Measurements from ENCODE around the gene LIN28B.

LIN28B gene

DNA sequence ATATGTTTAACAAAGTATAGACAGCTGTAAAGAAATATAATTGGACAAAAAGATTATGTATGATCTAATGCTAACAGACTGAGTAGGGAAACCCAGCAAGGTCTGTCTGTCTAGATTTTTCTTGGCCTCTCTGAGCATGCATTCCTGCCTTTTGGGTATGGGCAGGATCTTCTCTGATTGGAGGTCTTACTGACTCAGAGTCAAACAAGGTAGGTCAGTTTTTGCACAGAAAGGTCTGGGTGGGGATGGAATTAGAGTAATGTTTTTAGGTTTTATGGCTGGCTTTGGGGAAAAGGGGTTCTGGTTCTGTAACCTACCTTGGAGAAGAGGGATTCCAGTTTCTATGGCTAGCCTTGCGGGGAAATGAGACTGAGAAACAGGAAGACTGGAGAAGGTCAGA, 65.5 kb downstream of the LIN28B start:
- Histone ChIP-seq H4K20me1 (ENCODE audit: insufficient read depth) (no peaks in the 10 kb centered on the region), H3K27ac (no peak overlapping the region), H3K4me3 (IDR thresholded peaks at IDR 0.05; ENCODE audit: insufficient read depth, low read depth, low read length) (no peak overlapping the region), H3K4me2 (no peak overlapping the region), H3K27me3 (ENCODE audit: insufficient read depth, low read depth) (no peaks in the 10 kb centered on the region), H3K9ac (no peak overlapping the region), H3K36me3 (ENCODE audit: insufficient read depth) (no peaks in the 10 kb centered on the region), H3K79me2 (ENCODE audit: insufficient read depth, low read depth) (no peaks in the 10 kb centered on the region), H3K4me1 (ENCODE audit: low read depth, poor library complexity, severe bottlenecking) (no peaks in the 10 kb centered on the region), H2AFZ (ENCODE audit: low read depth) (no peak overlapping the region)
- TF ChIP-seq, protein P1, sequence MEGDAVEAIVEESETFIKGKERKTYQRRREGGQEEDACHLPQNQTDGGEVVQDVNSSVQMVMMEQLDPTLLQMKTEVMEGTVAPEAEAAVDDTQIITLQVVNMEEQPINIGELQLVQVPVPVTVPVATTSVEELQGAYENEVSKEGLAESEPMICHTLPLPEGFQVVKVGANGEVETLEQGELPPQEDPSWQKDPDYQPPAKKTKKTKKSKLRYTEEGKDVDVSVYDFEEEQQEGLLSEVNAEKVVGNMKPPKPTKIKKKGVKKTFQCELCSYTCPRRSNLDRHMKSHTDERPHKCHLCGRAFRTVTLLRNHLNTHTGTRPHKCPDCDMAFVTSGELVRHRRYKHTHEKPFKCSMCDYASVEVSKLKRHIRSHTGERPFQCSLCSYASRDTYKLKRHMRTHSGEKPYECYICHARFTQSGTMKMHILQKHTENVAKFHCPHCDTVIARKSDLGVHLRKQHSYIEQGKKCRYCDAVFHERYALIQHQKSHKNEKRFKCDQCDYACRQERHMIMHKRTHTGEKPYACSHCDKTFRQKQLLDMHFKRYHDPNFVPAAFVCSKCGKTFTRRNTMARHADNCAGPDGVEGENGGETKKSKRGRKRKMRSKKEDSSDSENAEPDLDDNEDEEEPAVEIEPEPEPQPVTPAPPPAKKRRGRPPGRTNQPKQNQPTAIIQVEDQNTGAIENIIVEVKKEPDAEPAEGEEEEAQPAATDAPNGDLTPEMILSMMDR (conservative IDR thresholded peaks at IDR 0.05; ENCODE audit: low read depth, low read length) = no peak

DNA sequence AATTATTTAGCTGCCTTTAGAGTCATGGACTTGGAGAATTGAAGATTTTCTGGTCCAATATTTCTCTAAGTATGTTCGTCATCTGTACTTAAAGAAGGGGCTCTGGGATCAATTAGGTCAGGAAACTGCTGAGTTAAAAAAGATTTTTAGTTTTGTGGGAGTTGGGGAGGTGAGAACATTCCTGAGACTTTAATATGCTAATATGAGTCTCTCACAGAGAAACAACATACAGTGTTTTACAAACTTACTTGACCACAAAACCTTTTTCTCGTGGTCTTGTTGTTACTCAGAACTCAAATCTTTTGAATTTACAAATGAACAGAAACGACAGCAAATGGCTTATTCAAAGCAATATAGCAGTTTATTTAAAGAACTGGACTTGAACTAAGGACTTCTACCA, 67.9 kb downstream of the LIN28B start:
- Histone ChIP-seq H3K4me1 (ENCODE audit: low read depth, poor library complexity, severe bottlenecking) (no peaks in the 10 kb centered on the region), H3K79me2 (ENCODE audit: insufficient read depth, low read depth) (no peaks in the 10 kb centered on the region), H3K36me3 (ENCODE audit: insufficient read depth) (no peaks in the 10 kb centered on the region), H3K9ac (no peak overlapping the region), H2AFZ (ENCODE audit: low read depth) (no peak overlapping the region), H3K4me2 (no peak overlapping the region), H4K20me1 (ENCODE audit: insufficient read depth) (no peaks in the 10 kb centered on the region), H3K27me3 (ENCODE audit: insufficient read depth, low read depth) (no peaks in the 10 kb centered on the region), H3K27ac (no peak overlapping the region), H3K4me3 (IDR thresholded peaks at IDR 0.05; ENCODE audit: insufficient read depth, low read depth, low read length) (no peak overlapping the region)
- TF ChIP-seq, protein P1 (conservative IDR thresholded peaks at IDR 0.05; ENCODE audit: low read depth, low read length) = no peak

GRCh38 chr6:105028898-105029297, 72.0 kb downstream of the LIN28B start:
- Histone ChIP-seq H4K20me1 (ENCODE audit: insufficient read depth) (no peaks in the 10 kb centered on the region), H3K27me3 (ENCODE audit: insufficient read depth, low read depth) (no peaks in the 10 kb centered on the region), H3K4me1 (ENCODE audit: low read depth, poor library complexity, severe bottlenecking) (no peaks in the 10 kb centered on the region), H2AFZ (ENCODE audit: low read depth) (no peak overlapping the region), H3K4me2 (no peak overlapping the region), H3K27ac (no peak overlapping the region), H3K4me3 (IDR thresholded peaks at IDR 0.05; ENCODE audit: insufficient read depth, low read depth, low read length) (no peak overlapping the region), H3K9ac (no peak overlapping the region), H3K36me3 (ENCODE audit: insufficient read depth) (no peaks in the 10 kb centered on the region), H3K79me2 (ENCODE audit: insufficient read depth, low read depth) (no peaks in the 10 kb centered on the region)
- TF ChIP-seq, protein P1 (conservative IDR thresholded peaks at IDR 0.05; ENCODE audit: low read depth, low read length) = no peak

DNA sequence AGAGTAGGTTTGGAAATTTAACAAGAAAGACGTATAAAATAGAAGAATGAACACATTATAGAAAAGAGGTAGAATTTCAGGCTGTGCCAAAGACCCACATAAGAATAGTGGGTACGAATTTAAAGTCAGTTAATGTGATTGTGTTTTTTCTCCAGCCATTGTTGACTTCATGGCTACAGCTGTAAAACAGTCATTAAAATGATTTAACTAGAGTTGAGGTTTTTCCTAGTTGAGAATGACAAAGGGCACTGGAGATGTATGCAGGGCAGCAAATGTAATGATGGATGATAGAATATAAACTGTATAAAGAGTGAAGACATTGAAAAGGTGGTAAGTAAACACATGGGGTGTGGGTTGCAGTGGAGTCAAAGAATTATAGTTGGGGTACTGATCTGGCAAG, 72.7 kb downstream of the LIN28B start:
- no peaks in the 10 kb centered on the region for H3K36me3 ChIP-seq (ENCODE audit: insufficient read depth)
- no peaks in the 10 kb centered on the region for H4K20me1 ChIP-seq (ENCODE audit: insufficient read depth)
- no peaks in the 10 kb centered on the region for H3K79me2 ChIP-seq (ENCODE audit: insufficient read depth, low read depth)
- no peak overlapping the region for H2AFZ ChIP-seq (ENCODE audit: low read depth)
- H3K4me3 ChIP-seq (IDR thresholded peaks at IDR 0.05; ENCODE audit: insufficient read depth, low read depth, low read length) = no peak overlapping the region
- H3K9ac ChIP-seq = no peak overlapping the region
- no peaks in the 10 kb centered on the region for H3K27me3 ChIP-seq (ENCODE audit: insufficient read depth, low read depth)
- H3K4me1 ChIP-seq (ENCODE audit: low read depth, poor library complexity, severe bottlenecking) = no peaks in the 10 kb centered on the region
- TF ChIP-seq, protein P1 (conservative IDR thresholded peaks at IDR 0.05; ENCODE audit: low read depth, low read length) = no peak
- H3K4me2 ChIP-seq = no peak overlapping the region
- H3K27ac ChIP-seq = no peak overlapping the region

Measured in KMS-11 (cell line).